GM13977 (cell line): ENCODE data around the gene LHX8.
"Not testable (repeated sequence)": the region's sequence is repeated elsewhere in the genome, so short reads cannot be mapped to it uniquely, and the experiment has no call there.

Source experiments
- DNase-seq: peaks from one replicate; pipeline ENCODE4 v3.0.0; 2012; ENCODE audit warnings: low spot score
- CTCF ChIP-seq: IDR thresholded peaks from 2 replicates; pipeline ENCODE4 v1.5.1; 2012; ENCODE audit warnings: mild to moderate bottlenecking, control low read depth; ENCODE audit not compliant: insufficient read depth; ENCODE audit errors: extremely low read depth, missing control alignments
- in situ Hi-C: fragments of 300-500 bp; cut with MboI; formaldehyde crosslinking; loops from one replicate; pipeline ENCODE4 v1.12.0; 2022; ENCODE audit warnings: low sequenced_read_pairs, low pct_unique_long_range_greater_than_20kb, mixed read lengths, inconsistent platforms; ENCODE audit not compliant: unreplicated experiment

LHX8 gene

GRCh38 chr1:75100481-75101092 is 33.6 kb upstream of the LHX8 start:
- DNase-seq: no peak
- in situ Hi-C loops: no loop called here

GRCh38 chr1:75112362-75112951 is 21.7 kb upstream of the LHX8 start:
- not testable (repeated sequence) for DNase-seq

More at GRCh38 chr1:75100481-75101092, 33.6 kb upstream of the LHX8 start:
- TF ChIP-seq CTCF: no peak

GRCh38 chr1:75115654-75116053 is 18.5 kb upstream of the LHX8 start:
- DNase-seq: no peak
- TF ChIP-seq CTCF: no peak
- in situ Hi-C loops: no loop called here

More at GRCh38 chr1:75112362-75112951, 21.7 kb upstream of the LHX8 start:
- in situ Hi-C loops: not testable (repeated sequence)

GRCh38 chr1:75123756-75124155 is 10.4 kb upstream of the LHX8 start:
- no peak for DNase-seq
- in situ Hi-C loops: no loop called here
- no peak for TF ChIP-seq CTCF

GRCh38 chr1:75124510-75124909 is 9.7 kb upstream of the LHX8 start:
- no peak for DNase-seq
- in situ Hi-C loops: no loop called here
- no peak for TF ChIP-seq CTCF

GRCh38 chr1:75125161-75125726 is 8.9 kb upstream of the LHX8 start:
- TF ChIP-seq CTCF: no peak
- in situ Hi-C loops: no loop called here
- no peak for DNase-seq

- TF ChIP-seq CTCF: no peak
- in situ Hi-C loops: no loop called here
- no peak for DNase-seq
These were observed 7.5 kb upstream of the LHX8 start for GRCh38 chr1:75126611-75127101.
